GM23338 (cell line): ENCODE measurements around the gene HSPD1.

Experiments
- CREB1 ChIP-seq: fragments of 250-450 bp; sonication (Bioruptor Pico); IDR thresholded peaks from 2 replicates; pipeline ENCODE4 v1.5.0; 2020; ENCODE audit warnings: low read depth, mild to moderate bottlenecking, moderate library complexity
- EZH2 ChIP-seq: fragments of 200-600 bp; sonication (generic); IDR thresholded peaks from one replicate; pipeline ENCODE4 v1.8.0; 2017; ENCODE audit warnings: antibody characterized with exemption, mild to moderate bottlenecking, low read depth; ENCODE audit not compliant: unreplicated experiment
- JUNB ChIP-seq: IDR thresholded peaks from one replicate; pipeline ENCODE4 v1.6.1; 2016; ENCODE audit warnings: antibody characterized with exemption; ENCODE audit not compliant: unreplicated experiment
- POLR2AphosphoS5 ChIP-seq: IDR thresholded peaks from 2 replicates; pipeline ENCODE4 v1.6.1; 2016; ENCODE audit warnings: antibody characterized with exemption, low read depth
- ZNF331 ChIP-seq: fragments of 250-450 bp; sonication (Bioruptor Pico); IDR thresholded peaks from 2 replicates; pipeline ENCODE4 v1.5.0; 2020; ENCODE audit warnings: low read depth, mild to moderate bottlenecking, moderate library complexity
- TF ChIP-seq, protein P1 (sequence below), 2 experiments: fragments of 200-600 bp in 1 of 2; sonication (generic) in 1 of 2; conservative IDR thresholded peaks; 2 replicates each; pipeline versions ENCODE4 v1.5.1 to v1.6.1; 2016 to 2017; ENCODE audit warnings: antibody characterized with exemption in 2 of 2, low read depth in 2 of 2, mild to moderate bottlenecking in 2 of 2, moderate library complexity in 1 of 2
- TF ChIP-seq, protein P2 (sequence below): IDR thresholded peaks from one replicate; pipeline ENCODE4 v1.6.1; 2018; ENCODE audit warnings: antibody characterized with exemption; ENCODE audit not compliant: unreplicated experiment

DNA sequence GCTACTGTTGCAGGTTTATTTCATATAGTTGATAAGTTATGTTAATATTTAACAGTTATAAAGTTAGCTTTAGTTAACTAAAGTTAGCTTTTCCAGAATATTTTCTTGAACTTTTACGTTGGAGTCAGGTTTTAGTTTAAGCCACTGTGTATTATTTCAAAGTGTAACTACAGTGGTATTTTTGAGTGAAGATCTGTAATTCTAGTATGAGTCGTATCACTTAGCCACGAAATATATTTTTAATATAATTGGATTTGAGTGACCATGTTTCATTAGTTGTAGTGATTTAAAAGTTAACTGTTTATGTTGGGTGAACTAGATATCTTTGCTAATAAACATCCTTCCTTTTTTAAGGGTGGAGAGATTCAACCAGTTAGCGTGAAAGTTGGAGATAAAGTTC, 3.0 kb upstream of the HSPD1 start:
- TF ChIP-seq, protein P1, sequence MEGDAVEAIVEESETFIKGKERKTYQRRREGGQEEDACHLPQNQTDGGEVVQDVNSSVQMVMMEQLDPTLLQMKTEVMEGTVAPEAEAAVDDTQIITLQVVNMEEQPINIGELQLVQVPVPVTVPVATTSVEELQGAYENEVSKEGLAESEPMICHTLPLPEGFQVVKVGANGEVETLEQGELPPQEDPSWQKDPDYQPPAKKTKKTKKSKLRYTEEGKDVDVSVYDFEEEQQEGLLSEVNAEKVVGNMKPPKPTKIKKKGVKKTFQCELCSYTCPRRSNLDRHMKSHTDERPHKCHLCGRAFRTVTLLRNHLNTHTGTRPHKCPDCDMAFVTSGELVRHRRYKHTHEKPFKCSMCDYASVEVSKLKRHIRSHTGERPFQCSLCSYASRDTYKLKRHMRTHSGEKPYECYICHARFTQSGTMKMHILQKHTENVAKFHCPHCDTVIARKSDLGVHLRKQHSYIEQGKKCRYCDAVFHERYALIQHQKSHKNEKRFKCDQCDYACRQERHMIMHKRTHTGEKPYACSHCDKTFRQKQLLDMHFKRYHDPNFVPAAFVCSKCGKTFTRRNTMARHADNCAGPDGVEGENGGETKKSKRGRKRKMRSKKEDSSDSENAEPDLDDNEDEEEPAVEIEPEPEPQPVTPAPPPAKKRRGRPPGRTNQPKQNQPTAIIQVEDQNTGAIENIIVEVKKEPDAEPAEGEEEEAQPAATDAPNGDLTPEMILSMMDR (conservative IDR thresholded peaks at IDR 0.05; ENCODE audit: low read depth in 2 of 2) = no peak
- TF ChIP-seq, protein P2, sequence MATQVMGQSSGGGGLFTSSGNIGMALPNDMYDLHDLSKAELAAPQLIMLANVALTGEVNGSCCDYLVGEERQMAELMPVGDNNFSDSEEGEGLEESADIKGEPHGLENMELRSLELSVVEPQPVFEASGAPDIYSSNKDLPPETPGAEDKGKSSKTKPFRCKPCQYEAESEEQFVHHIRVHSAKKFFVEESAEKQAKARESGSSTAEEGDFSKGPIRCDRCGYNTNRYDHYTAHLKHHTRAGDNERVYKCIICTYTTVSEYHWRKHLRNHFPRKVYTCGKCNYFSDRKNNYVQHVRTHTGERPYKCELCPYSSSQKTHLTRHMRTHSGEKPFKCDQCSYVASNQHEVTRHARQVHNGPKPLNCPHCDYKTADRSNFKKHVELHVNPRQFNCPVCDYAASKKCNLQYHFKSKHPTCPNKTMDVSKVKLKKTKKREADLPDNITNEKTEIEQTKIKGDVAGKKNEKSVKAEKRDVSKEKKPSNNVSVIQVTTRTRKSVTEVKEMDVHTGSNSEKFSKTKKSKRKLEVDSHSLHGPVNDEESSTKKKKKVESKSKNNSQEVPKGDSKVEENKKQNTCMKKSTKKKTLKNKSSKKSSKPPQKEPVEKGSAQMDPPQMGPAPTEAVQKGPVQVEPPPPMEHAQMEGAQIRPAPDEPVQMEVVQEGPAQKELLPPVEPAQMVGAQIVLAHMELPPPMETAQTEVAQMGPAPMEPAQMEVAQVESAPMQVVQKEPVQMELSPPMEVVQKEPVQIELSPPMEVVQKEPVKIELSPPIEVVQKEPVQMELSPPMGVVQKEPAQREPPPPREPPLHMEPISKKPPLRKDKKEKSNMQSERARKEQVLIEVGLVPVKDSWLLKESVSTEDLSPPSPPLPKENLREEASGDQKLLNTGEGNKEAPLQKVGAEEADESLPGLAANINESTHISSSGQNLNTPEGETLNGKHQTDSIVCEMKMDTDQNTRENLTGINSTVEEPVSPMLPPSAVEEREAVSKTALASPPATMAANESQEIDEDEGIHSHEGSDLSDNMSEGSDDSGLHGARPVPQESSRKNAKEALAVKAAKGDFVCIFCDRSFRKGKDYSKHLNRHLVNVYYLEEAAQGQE = no peak
- TF ChIP-seq CREB1 = no peak
- TF ChIP-seq ZNF331 (CRISPR knock-in tag) = no peak
- TF ChIP-seq JUNB = no peak
- no peak for TF ChIP-seq EZH2
- no peak for TF ChIP-seq POLR2AphosphoS5
